HepG2 (cell line): Measurements from ENCODE around the gene C2CD2. TPM values are rescaled to one million over a fixed set of nuclear protein-coding genes. Genes with fewer than 3 reads are reported as not detected.

Experiments used
- ATAC-seq: fragments of 200-7000 bp; cut with Tn5 transposase; 3 replicates; pipeline ENCODE4 v1.9.1; 2020; ENCODE audit warnings: mild to moderate bottlenecking, moderate library complexity
- BruUV-seq: library from RNA; stranded (reverse); fragments of 400-500 nt; replicated peaks from 2 replicates; lab custom pipeline; 2021; lab: Mats Ljungman, UMichigan
- CTCF ChIA-PET: fragments of 300-600 bp; formaldehyde crosslinking; extraction: SDS; loops from one replicate; lab custom pipeline; 2021; ENCODE audit warnings: low total read pairs, inconsistent platforms, low intra/inter-chr PET ratio; lab: Yijun Ruan, JAX
- POLR2A ChIA-PET: fragments of 350-600 bp; sonication (Branson Sonifier 250); formaldehyde crosslinking; loops from one replicate; lab custom pipeline; 2020; ENCODE audit warnings: antibody characterized with exemption, inconsistent platforms; lab: Yijun Ruan, JAX
- DNase-seq: peaks from one replicate; pipeline ENCODE4 v3.0.0-alpha.2; 2015; ENCODE audit warnings: low spot score
- FAIRE-seq: peaks from 3 replicates; lab custom pipeline; 2011; peaks lifted over from hg19 to GRCh38; lab: Jason Lieb, UNC
- H2AFZ ChIP-seq: one replicate; pipeline ENCODE4 v1.6.1; 2011; ENCODE audit warnings: low read length, inconsistent platforms
- H3K27ac ChIP-seq: fragments of 300-600 bp; 3 replicates; pipeline ENCODE4 v1.8.0; 2011; ENCODE audit warnings: mixed run types, mild to moderate bottlenecking, mixed read lengths, low read length, inconsistent platforms; ENCODE audit not compliant: insufficient read depth; ENCODE audit errors: extremely low read length
- H3K27me3 ChIP-seq, 2 experiments: fragments of 200-600 bp in 1 of 2; 2 replicates in 1 of 2; 3 replicates in 1 of 2; pipeline versions ENCODE4 v1.6.0 to v1.8.0; 2011; ENCODE audit warnings: low read length in 2 of 2, mild to moderate bottlenecking in 2 of 2, moderate library complexity in 2 of 2, inconsistent platforms in 1 of 2; ENCODE audit not compliant: insufficient read depth in 2 of 2, control insufficient read depth in 1 of 2
- H3K36me3 ChIP-seq, 2 experiments: fragments of 200-600 bp in 1 of 2; replicated peaks in 1 of 2; 2 replicates in 1 of 2; 3 replicates in 1 of 2; pipeline versions ENCODE4 v1.5.1 to v1.8.0; 2011; ENCODE audit warnings: low read length in 2 of 2, inconsistent platforms in 1 of 2; ENCODE audit not compliant: insufficient read depth in 2 of 2, control insufficient read depth in 1 of 2
- H3K4me1 ChIP-seq: 2 replicates; pipeline ENCODE4 v1.5.1; 2012; ENCODE audit warnings: low read length, inconsistent platforms; ENCODE audit not compliant: insufficient read depth
- H3K4me2 ChIP-seq: 2 replicates; pipeline ENCODE4 v1.6.0; 2011; ENCODE audit warnings: low read depth, low read length, inconsistent platforms
- H3K4me3 ChIP-seq, 3 experiments: fragments of 200-600 bp in 1 of 3; sonication (generic), shearing (Covaris generic) in 1 of 3; replicated peaks in 1 of 3; 2 replicates each; pipeline ENCODE4 v1.5.1; 2011 to 2016; ENCODE audit warnings: low read length in 3 of 3, inconsistent platforms in 2 of 3, low read depth in 2 of 3, mild to moderate bottlenecking in 2 of 3, control low read depth in 1 of 3, mixed read lengths in 1 of 3; ENCODE audit not compliant: insufficient read depth in 1 of 3
- H3K79me2 ChIP-seq: one replicate; pipeline ENCODE4 v1.6.1; 2011; ENCODE audit warnings: low read length, inconsistent platforms; ENCODE audit not compliant: insufficient read depth
- H3K9ac ChIP-seq: 2 replicates; pipeline ENCODE4 v1.6.0; 2011; ENCODE audit warnings: mild to moderate bottlenecking, low read depth, low read length, inconsistent platforms; ENCODE audit not compliant: insufficient read depth
- H3K9me3 ChIP-seq: 2 replicates; pipeline ENCODE4 v1.5.1; 2012; ENCODE audit warnings: mild to moderate bottlenecking, low read length
- H4K20me1 ChIP-seq: 2 replicates; pipeline ENCODE4 v1.6.0; 2011; ENCODE audit warnings: inconsistent platforms, mild to moderate bottlenecking, low read length, moderate library complexity; ENCODE audit not compliant: insufficient read depth
- EZH2 ChIP-seq: conservative IDR thresholded peaks from 2 replicates; pipeline ENCODE4 v1.6.1; 2012; ENCODE audit warnings: mild to moderate bottlenecking, low read depth, low read length, moderate library complexity
- FOXO1 ChIP-seq: sonication (generic); formaldehyde crosslinking; IDR thresholded peaks from 2 replicates; pipeline ENCODE4 v1.4.0; 2020; ENCODE audit warnings: missing genetic modification reagents
- GABPB1 ChIP-seq: IDR thresholded peaks from 2 replicates; pipeline ENCODE4 v1.6.1; 2016; ENCODE audit warnings: mild to moderate bottlenecking, missing genetic modification reagents, moderate library complexity, missing compliant biosample characterization
- MIER2 ChIP-seq: IDR thresholded peaks from 2 replicates; pipeline ENCODE4 v1.6.1; 2016; ENCODE audit warnings: missing biosample characterization, missing genetic modification reagents
- NCOA2 ChIP-seq: sonication (generic); formaldehyde crosslinking; IDR thresholded peaks from 2 replicates; pipeline ENCODE4 v1.8.0; 2022; ENCODE audit warnings: inconsistent platforms
- TCF7 ChIP-seq: sonication (generic); IDR thresholded peaks from 2 replicates; pipeline ENCODE4 v1.6.1; 2016; ENCODE audit warnings: antibody characterized with exemption, low read depth
- ZBTB38 ChIP-seq: sonication (generic); formaldehyde crosslinking; IDR thresholded peaks from 2 replicates; pipeline ENCODE4 v1.5.1; 2020; ENCODE audit warnings: mild to moderate bottlenecking, missing genetic modification reagents
- ZMYM3 ChIP-seq: sonication (generic); formaldehyde crosslinking; IDR thresholded peaks from 2 replicates; pipeline ENCODE4 v1.5.1; 2020; ENCODE audit warnings: mild to moderate bottlenecking, missing genetic modification reagents
- ZNF282 ChIP-seq: fragments of 450-650 bp; IDR thresholded peaks from 2 replicates; pipeline ENCODE4 v1.6.1; 2018; ENCODE audit not compliant: partially characterized antibody
- ZNF33A ChIP-seq: sonication (generic); formaldehyde crosslinking; IDR thresholded peaks from 2 replicates; pipeline ENCODE4 v1.5.1; 2020; ENCODE audit warnings: missing genetic modification reagents, mild to moderate bottlenecking, moderate library complexity, borderline replicate concordance
- ZNF629 ChIP-seq: sonication (generic); formaldehyde crosslinking; conservative IDR thresholded peaks from 2 replicates; pipeline ENCODE4 v1.5.0; 2020; ENCODE audit warnings: missing genetic modification reagents
- WGBS: methylation state at CpG from one replicate; pipeline ENCODE4 v1.1.6; 2017; ENCODE audit warnings: low lambda C conversion rate; 5-methylcytosine and 5-hydroxymethylcytosine counted together
- in situ Hi-C: cut with HindIII; loops from 2 replicates; pipeline ENCODE4 v1.10.0; 2017; ENCODE audit warnings: low pct_unique_long_range_greater_than_20kb; ENCODE audit not compliant: extremely low pct_ligation_motif_present
- intact Hi-C: fragments of 100-400 bp; cut with micrococcal nuclease; formaldehyde crosslinking; loops from one replicate; pipeline ENCODE4 v1.10.0; 2022; ENCODE audit not compliant: unreplicated experiment
- polyA plus RNA-seq, 8 experiments: library from polyadenylated mRNA; depleted of rRNA in 3 of 8; stranded (reverse) in 7 of 8; unstranded in 1 of 8; fragments of >200 nt; fragmentation: Illumina TruSeq in 4 of 8; extraction: Trizol in 4 of 8; gene quantifications; 2 replicates each; pipeline versions ENCODE4 v1.2.1 to v1.2.3, GENCODE V29; 2011 to 2016; ENCODE audit warnings: low read depth in 4 of 8, missing spikeins in 1 of 8, mixed read lengths in 1 of 8; ENCODE audit not compliant: insufficient read depth in 1 of 8
- total RNA-seq, 5 experiments: library from RNA; depleted of rRNA; stranded (reverse); fragments of >200 nt; fragmentation: Illumina TruSeq; extraction: Trizol; gene quantifications; 2 replicates each; pipeline ENCODE4 v1.2.3, GENCODE V29; 2016; ENCODE audit warnings: low read depth in 1 of 5
- TF ChIP-seq, protein P1 (sequence below): sonication (generic); formaldehyde crosslinking; IDR thresholded peaks from 2 replicates; pipeline ENCODE4 v1.9.0; 2021; ENCODE audit warnings: missing genetic modification reagents, borderline replicate concordance
- TF ChIP-seq, protein P2 (sequence below): sonication (generic); formaldehyde crosslinking; IDR thresholded peaks from 2 replicates; pipeline ENCODE4 v1.5.1; 2020; ENCODE audit warnings: mild to moderate bottlenecking, missing genetic modification reagents, borderline replicate concordance
- TF ChIP-seq, protein P3 (sequence below): sonication (generic); formaldehyde crosslinking; IDR thresholded peaks from 2 replicates; pipeline ENCODE4 v1.8.0; 2022; ENCODE audit warnings: missing genetic modification reagents, mild to moderate bottlenecking, moderate library complexity, borderline replicate concordance

Gene C2CD2
- total and polyA plus RNA-seq, 2 of the 13 experiments (the other 11 are each of a cell fraction or from before 2014, with no cell fraction given): 12.5 to 19.7 TPM

DNA sequence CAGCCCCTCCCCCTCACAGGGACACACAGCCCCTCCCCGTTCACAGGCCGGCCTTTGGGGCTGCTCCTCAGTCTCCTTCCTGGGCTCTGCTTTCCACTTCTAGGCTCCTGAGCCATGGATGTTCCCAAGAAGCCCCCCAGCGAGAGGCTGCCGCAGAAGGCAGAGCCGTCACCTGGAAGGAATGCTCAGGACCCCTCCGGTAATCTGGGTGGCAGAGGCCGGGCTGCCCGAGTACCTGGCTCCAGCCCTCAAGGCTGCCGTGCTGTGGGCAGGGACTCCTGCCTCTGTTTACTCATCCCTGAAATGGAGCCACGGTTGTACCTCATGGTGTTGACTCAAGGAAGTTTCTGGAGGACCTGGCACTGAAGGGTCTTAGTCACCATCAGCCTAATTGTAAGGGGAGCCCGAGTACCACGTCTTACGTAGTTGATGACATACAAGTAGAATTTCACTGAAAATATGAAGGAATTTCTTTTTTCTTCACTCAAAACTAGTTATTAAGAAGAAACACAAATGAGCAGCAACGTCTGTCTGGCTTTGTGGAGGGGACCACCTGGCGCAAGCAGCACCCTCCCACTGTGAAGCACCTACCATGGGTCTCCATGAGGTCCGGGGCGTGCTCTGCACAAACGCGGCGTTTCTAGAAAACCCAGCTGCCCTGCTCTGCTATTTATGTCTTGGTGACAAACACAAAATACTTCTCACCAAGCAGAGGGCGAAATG is 108.3 kb downstream of the C2CD2 start:
- 88% methylated on average over 18 of the region's 21 CpGs for WGBS
- peaks cover 9% of the 10 kb centered on the region for H3K9me3 ChIP-seq
- CTCF ChIA-PET: no interaction called here
- in situ Hi-C loops (no loop called here), intact Hi-C loops (no loop called here)
- no peak overlapping the region for H3K4me2 ChIP-seq
- H3K27ac ChIP-seq: no peak overlapping the region
- H3K9ac ChIP-seq: no peak overlapping the region
- peaks cover 2% of the 10 kb centered on the region in 2 experiments; a peak in 2 of 5 replicates for H3K36me3 ChIP-seq
- H3K4me1 ChIP-seq: no peaks in the 10 kb centered on the region
- FAIRE-seq (no peak), DNase-seq (no peak), ATAC-seq (no peak)
- no TSS peak for BruUV-seq
- TF ChIP-seq FOXO1 (CRISPR knock-in tag) (no peak), ZNF629 (CRISPR knock-in tag) (peak; percentile 84), ZMYM3 (0 out of 2 replicates have a peak, but pooled peaks have one; percentile 28)
- no peaks in the 10 kb centered on the region for H4K20me1 ChIP-seq
- H3K4me3 ChIP-seq: no peak overlapping the region
- H2AFZ ChIP-seq: no peak overlapping the region
- no peaks in the 10 kb centered on the region for H3K79me2 ChIP-seq
- no peaks in the 10 kb centered on the region for H3K27me3 ChIP-seq
- POLR2A ChIA-PET: no interaction called here

DNA sequence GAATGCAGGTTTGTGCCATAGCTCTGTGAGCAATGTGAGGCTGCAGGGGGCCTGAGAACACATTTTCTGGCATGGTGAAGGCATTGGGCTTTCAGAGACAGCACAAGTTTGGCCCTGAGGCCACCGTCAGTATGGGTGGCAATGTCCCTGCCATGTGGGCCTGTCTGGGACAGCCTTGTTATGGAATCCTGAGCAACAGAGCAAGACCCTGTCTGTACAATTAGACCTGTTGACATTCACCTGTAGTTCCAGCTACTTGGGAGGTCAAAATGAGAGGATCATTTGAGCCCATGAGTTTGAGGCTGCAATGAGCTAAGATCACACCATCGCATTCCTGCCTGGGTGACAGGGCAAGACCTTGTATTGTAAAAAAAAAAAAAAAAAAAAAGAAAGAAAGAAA is 110.2 kb downstream of the C2CD2 start:
- BruUV-seq: no TSS peak
- FAIRE-seq: no peak
- no peaks in the 10 kb centered on the region for H3K27me3 ChIP-seq
- no peak overlapping the region for H2AFZ ChIP-seq
- H4K20me1 ChIP-seq: no peaks in the 10 kb centered on the region
- no peak overlapping the region for H3K4me2 ChIP-seq
- ATAC-seq: no peak
- no peak for TF ChIP-seq EZH2
- no peak for TF ChIP-seq ZBTB38 (CRISPR knock-in tag)
- no peak for TF ChIP-seq ZNF33A (CRISPR knock-in tag)
- no peak for TF ChIP-seq TCF7
- TF ChIP-seq ZNF282: no peak
- no peak for TF ChIP-seq MIER2
- TF ChIP-seq, protein P1, sequence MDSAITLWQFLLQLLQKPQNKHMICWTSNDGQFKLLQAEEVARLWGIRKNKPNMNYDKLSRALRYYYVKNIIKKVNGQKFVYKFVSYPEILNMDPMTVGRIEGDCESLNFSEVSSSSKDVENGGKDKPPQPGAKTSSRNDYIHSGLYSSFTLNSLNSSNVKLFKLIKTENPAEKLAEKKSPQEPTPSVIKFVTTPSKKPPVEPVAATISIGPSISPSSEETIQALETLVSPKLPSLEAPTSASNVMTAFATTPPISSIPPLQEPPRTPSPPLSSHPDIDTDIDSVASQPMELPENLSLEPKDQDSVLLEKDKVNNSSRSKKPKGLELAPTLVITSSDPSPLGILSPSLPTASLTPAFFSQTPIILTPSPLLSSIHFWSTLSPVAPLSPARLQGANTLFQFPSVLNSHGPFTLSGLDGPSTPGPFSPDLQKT (CRISPR knock-in tag): no peak
- TF ChIP-seq, protein P2, sequence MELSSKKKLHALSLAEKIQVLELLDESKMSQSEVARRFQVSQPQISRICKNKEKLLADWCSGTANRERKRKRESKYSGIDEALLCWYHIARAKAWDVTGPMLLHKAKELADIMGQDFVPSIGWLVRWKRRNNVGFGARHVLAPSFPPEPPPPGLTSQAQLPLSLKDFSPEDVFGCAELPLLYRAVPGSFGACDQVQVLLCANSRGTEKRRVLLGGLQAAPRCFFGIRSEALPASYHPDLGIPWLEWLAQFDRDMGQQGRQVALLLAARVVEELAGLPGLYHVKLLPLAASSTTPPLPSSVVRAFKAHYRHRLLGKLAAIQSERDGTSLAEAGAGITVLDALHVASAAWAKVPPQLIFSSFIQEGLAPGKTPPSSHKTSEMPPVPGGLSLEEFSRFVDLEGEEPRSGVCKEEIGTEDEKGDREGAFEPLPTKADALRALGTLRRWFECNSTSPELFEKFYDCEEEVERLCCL (CRISPR knock-in tag): no peak
- TF ChIP-seq NCOA2: no peak
- TF ChIP-seq, protein P3, sequence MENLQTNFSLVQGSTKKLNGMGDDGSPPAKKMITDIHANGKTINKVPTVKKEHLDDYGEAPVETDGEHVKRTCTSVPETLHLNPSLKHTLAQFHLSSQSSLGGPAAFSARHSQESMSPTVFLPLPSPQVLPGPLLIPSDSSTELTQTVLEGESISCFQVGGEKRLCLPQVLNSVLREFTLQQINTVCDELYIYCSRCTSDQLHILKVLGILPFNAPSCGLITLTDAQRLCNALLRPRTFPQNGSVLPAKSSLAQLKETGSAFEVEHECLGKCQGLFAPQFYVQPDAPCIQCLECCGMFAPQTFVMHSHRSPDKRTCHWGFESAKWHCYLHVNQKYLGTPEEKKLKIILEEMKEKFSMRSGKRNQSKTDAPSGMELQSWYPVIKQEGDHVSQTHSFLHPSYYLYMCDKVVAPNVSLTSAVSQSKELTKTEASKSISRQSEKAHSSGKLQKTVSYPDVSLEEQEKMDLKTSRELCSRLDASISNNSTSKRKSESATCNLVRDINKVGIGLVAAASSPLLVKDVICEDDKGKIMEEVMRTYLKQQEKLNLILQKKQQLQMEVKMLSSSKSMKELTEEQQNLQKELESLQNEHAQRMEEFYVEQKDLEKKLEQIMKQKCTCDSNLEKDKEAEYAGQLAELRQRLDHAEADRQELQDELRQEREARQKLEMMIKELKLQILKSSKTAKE (CRISPR knock-in tag): no peak
- no peak for TF ChIP-seq GABPB1 (CRISPR knock-in tag)
- no peak for DNase-seq
- no peak overlapping the region for H3K27ac ChIP-seq
- no peaks in the 10 kb centered on the region for H3K79me2 ChIP-seq
- no peaks in the 10 kb centered on the region for H3K4me1 ChIP-seq
- WGBS: 92% methylated on average over 2 of the region's 2 CpGs
- in situ Hi-C loops: no loop called here
- H3K9ac ChIP-seq: no peak overlapping the region
- peaks cover 9% of the 10 kb centered on the region for H3K9me3 ChIP-seq
- no peak overlapping the region for H3K4me3 ChIP-seq
- POLR2A ChIA-PET: no interaction called here
- intact Hi-C loops: no loop called here
- CTCF ChIA-PET: no interaction called here
- H3K36me3 ChIP-seq: peaks cover 2 to 13% of the 10 kb centered on the region in 2 experiments; a peak in 4 of 5 replicates
